HepG2 (cell line): Measurements from ENCODE around the gene PSMB11. TPM values are rescaled to one million over a fixed set of nuclear protein-coding genes. Genes with fewer than 3 reads are reported as not detected.

Experiments used
- ARID2 ChIP-seq: sonication (generic); formaldehyde crosslinking; IDR thresholded peaks from 2 replicates; pipeline ENCODE4 v1.8.1; 2022; ENCODE audit warnings: mild to moderate bottlenecking, missing genetic modification reagents, borderline replicate concordance
- BHLHE40 ChIP-seq: IDR thresholded peaks from 2 replicates; pipeline ENCODE4 v1.6.1; 2011; ENCODE audit warnings: low read length, improper control_type of control experiment
- DNMT1 ChIP-seq: sonication (generic); formaldehyde crosslinking; IDR thresholded peaks from 2 replicates; pipeline ENCODE4 v1.5.1; 2020; ENCODE audit warnings: mild to moderate bottlenecking, missing genetic modification reagents
- FOXJ3 ChIP-seq: sonication (generic); formaldehyde crosslinking; IDR thresholded peaks from 2 replicates; pipeline ENCODE4 v1.4.0; 2020; ENCODE audit warnings: missing genetic modification reagents, mild to moderate bottlenecking, borderline replicate concordance
- FOXK1 ChIP-seq: sonication (generic); formaldehyde crosslinking; IDR thresholded peaks from 2 replicates; pipeline ENCODE4 v1.4.0; 2020; ENCODE audit warnings: low read depth, missing genetic modification reagents, borderline replicate concordance
- KAT7 ChIP-seq: IDR thresholded peaks from 2 replicates; pipeline ENCODE4 v1.6.1; 2018; ENCODE audit warnings: borderline replicate concordance, missing compliant biosample characterization
- NR3C1 ChIP-seq: sonication (generic); formaldehyde crosslinking; IDR thresholded peaks from 2 replicates; pipeline ENCODE4 v1.4.0; 2020; ENCODE audit warnings: missing genetic modification reagents
- REL ChIP-seq: sonication (generic); formaldehyde crosslinking; conservative IDR thresholded peaks from 2 replicates; pipeline ENCODE4 v1.8.0; 2022; ENCODE audit warnings: mild to moderate bottlenecking, missing genetic modification reagents, moderate library complexity
- U2AF2 ChIP-seq: fragments of 200-400 bp; formaldehyde crosslinking; IDR thresholded peaks from 2 replicates; pipeline ENCODE4 v1.6.1; 2017; ENCODE audit warnings: low read depth, mild to moderate bottlenecking, low read length
- XRCC5 ChIP-seq: fragments of 200-400 bp; formaldehyde crosslinking; optimal IDR thresholded peaks from 2 replicates; pipeline ENCODE3; 2017; ENCODE audit warnings: mild to moderate bottlenecking, low read length
- ZIK1 ChIP-seq: sonication (generic); formaldehyde crosslinking; IDR thresholded peaks from 2 replicates; pipeline ENCODE4 v1.5.0; 2020; ENCODE audit warnings: mild to moderate bottlenecking, low read depth, missing genetic modification reagents, borderline replicate concordance
- ZNF274 ChIP-seq: sonication (generic); formaldehyde crosslinking; IDR thresholded peaks from 2 replicates; pipeline ENCODE4 v1.5.1; 2020; ENCODE audit warnings: mild to moderate bottlenecking, missing genetic modification reagents
- ZNF335 ChIP-seq: sonication (generic); formaldehyde crosslinking; IDR thresholded peaks from 2 replicates; pipeline ENCODE4 v1.4.0; 2020; ENCODE audit warnings: missing genetic modification reagents
- ZNF484 ChIP-seq: sonication (generic); formaldehyde crosslinking; IDR thresholded peaks from 2 replicates; pipeline ENCODE4 v1.5.1; 2020; ENCODE audit warnings: mild to moderate bottlenecking, low read depth, missing genetic modification reagents, borderline replicate concordance
- ZNF678 ChIP-seq: sonication (generic); formaldehyde crosslinking; IDR thresholded peaks from 2 replicates; pipeline ENCODE4 v1.4.0; 2020; ENCODE audit warnings: mild to moderate bottlenecking, missing genetic modification reagents
- ZNF773 ChIP-seq: sonication (generic); formaldehyde crosslinking; IDR thresholded peaks from 2 replicates; pipeline ENCODE4 v1.4.0; 2020; ENCODE audit warnings: missing genetic modification reagents, borderline replicate concordance
- polyA plus RNA-seq, 8 experiments: library from polyadenylated mRNA; depleted of rRNA in 3 of 8; stranded (reverse) in 7 of 8; unstranded in 1 of 8; fragments of >200 nt; fragmentation: Illumina TruSeq in 4 of 8; extraction: Trizol in 4 of 8; gene quantifications; 2 replicates each; pipeline versions ENCODE4 v1.2.1 to v1.2.3, GENCODE V29; 2011 to 2016; ENCODE audit warnings: low read depth in 4 of 8, missing spikeins in 1 of 8, mixed read lengths in 1 of 8; ENCODE audit not compliant: insufficient read depth in 1 of 8
- total RNA-seq, 5 experiments: library from RNA; depleted of rRNA; stranded (reverse); fragments of >200 nt; fragmentation: Illumina TruSeq; extraction: Trizol; gene quantifications; 2 replicates each; pipeline ENCODE4 v1.2.3, GENCODE V29; 2016; ENCODE audit warnings: low read depth in 1 of 5
- TF ChIP-seq, protein P1 (sequence below): sonication (generic); formaldehyde crosslinking; IDR thresholded peaks from 2 replicates; pipeline ENCODE4 v1.4.0; 2020; ENCODE audit warnings: missing genetic modification reagents, borderline replicate concordance
- TF ChIP-seq, protein P2 (sequence below): sonication (generic); formaldehyde crosslinking; IDR thresholded peaks from 2 replicates; pipeline ENCODE4 v1.5.1; 2020; ENCODE audit warnings: mild to moderate bottlenecking, missing genetic modification reagents, moderate library complexity
- TF ChIP-seq, protein P3 (sequence below): IDR thresholded peaks from 2 replicates; pipeline ENCODE4 v1.6.1; 2012; ENCODE audit warnings: low read depth, low read length, improper control_type of control experiment
- TF ChIP-seq, protein P4 (sequence below): sonication (generic); formaldehyde crosslinking; IDR thresholded peaks from 2 replicates; pipeline ENCODE4 v1.4.0; 2020; ENCODE audit warnings: missing genetic modification reagents
- TF ChIP-seq, protein P5 (sequence below): sonication (generic); formaldehyde crosslinking; IDR thresholded peaks from 2 replicates; pipeline ENCODE4 v1.4.0; 2020; ENCODE audit warnings: missing genetic modification reagents, borderline replicate concordance

The PSMB11 gene
- total and polyA plus RNA-seq, 2 of the 13 experiments (the other 11 are each of a cell fraction or from before 2014, with no cell fraction given), result not detected

DNA sequence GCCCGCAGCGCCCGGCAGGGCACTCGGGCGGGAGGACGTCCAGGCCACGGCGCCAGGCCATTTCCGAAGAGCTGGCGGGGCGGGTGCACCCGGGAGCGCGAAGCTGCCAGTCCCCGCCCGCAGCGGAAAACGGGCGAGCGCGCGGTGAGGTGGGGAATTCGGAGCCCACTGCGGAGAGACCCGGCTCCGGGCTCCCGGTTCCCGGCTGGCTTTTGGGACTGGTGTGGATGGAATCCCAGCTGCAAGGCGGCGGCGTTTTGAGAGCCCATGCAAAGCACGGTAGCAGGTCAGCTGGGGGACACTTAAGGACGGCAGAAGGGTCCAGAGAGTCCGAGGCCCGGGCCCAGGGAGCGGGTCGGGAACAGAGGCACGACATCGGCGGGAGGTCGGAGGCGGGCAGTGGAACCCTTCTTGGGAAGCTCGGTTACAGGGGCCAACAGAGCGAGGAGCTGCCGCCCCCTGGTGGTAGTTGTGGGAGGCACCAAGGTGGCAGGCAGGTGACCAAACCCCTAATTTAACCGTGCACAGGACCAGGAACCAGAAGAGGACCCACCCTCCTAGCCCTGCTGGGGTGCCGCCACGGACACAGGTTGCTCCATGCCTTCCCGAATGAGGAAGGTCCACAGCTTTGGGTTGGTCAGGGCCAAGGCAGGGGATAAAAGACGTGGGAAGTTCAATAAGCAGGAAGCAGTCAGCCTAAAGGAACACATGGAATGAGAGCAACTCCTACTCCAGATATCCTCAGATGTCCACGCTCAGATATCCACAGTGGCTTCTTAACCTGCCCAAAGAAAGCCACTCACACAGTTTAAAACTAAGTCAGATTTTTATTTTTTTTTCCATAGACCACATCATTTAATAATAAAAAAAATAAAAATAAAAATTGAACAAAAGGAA lies 16.0 kb downstream of the PSMB11 start (continued):
- TF ChIP-seq, protein P1, sequence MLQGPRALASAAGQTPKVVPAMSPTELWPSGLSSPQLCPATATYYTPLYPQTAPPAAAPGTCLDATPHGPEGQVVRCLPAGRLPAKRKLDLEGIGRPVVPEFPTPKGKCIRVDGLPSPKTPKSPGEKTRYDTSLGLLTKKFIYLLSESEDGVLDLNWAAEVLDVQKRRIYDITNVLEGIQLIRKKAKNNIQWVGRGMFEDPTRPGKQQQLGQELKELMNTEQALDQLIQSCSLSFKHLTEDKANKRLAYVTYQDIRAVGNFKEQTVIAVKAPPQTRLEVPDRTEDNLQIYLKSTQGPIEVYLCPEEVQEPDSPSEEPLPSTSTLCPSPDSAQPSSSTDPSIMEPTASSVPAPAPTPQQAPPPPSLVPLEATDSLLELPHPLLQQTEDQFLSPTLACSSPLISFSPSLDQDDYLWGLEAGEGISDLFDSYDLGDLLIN (CRISPR knock-in tag), result 0 out of 2 replicates have a peak, but pooled peaks have one; percentile 23
- TF ChIP-seq ZNF773 (0 out of 2 replicates have a peak, but pooled peaks have one; percentile 9), FOXJ3 (CRISPR knock-in tag) (no peak; the same call in 1 of the 2 replicates), BHLHE40 (peak; percentile 82), NR3C1 (CRISPR knock-in tag) (no peak), ARID2 (peak; percentile 92), ZIK1 (CRISPR knock-in tag) (0 out of 2 replicates have a peak, but pooled peaks have one; percentile 50), U2AF2 (no peak), ZNF678 (CRISPR knock-in tag) (no peak; the same call in none of the 2 replicates), XRCC5 (peak; percentile 100), ZNF274 (CRISPR knock-in tag) (peak; percentile 84; the same call in 1 of the 2 replicates), KAT7 (peak; percentile 90), REL (CRISPR knock-in tag) (peak; percentile 93; the same call in 1 of the 2 replicates), ZNF484 (CRISPR knock-in tag) (no peak), ZNF335 (CRISPR knock-in tag) (peak; percentile 82; the same call in 1 of the 2 replicates), FOXK1 (CRISPR knock-in tag) (peak; percentile 60; the same call in 1 of the 2 replicates), DNMT1 (peak; percentile 92)
- TF ChIP-seq, protein P2, sequence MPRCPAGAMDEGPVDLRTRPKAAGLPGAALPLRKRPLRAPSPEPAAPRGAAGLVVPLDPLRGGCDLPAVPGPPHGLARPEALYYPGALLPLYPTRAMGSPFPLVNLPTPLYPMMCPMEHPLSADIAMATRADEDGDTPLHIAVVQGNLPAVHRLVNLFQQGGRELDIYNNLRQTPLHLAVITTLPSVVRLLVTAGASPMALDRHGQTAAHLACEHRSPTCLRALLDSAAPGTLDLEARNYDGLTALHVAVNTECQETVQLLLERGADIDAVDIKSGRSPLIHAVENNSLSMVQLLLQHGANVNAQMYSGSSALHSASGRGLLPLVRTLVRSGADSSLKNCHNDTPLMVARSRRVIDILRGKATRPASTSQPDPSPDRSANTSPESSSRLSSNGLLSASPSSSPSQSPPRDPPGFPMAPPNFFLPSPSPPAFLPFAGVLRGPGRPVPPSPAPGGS (CRISPR knock-in tag), result peak; percentile 95
- TF ChIP-seq, protein P3, sequence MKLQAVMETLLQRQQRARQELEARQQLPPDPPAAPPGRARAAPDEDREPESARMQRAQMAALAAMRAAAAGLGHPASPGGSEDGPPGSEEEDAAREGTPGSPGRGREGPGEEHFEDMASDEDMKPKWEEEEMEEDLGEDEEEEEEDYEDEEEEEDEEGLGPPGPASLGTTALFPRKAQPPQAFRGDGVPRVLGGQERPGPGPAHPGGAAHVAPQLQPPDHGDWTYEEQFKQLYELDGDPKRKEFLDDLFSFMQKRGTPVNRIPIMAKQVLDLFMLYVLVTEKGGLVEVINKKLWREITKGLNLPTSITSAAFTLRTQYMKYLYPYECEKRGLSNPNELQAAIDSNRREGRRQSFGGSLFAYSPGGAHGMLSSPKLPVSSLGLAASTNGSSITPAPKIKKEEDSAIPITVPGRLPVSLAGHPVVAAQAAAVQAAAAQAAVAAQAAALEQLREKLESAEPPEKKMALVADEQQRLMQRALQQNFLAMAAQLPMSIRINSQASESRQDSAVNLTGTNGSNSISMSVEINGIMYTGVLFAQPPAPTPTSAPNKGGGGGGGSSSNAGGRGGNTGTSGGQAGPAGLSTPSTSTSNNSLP, result no peak
- TF ChIP-seq, protein P4, sequence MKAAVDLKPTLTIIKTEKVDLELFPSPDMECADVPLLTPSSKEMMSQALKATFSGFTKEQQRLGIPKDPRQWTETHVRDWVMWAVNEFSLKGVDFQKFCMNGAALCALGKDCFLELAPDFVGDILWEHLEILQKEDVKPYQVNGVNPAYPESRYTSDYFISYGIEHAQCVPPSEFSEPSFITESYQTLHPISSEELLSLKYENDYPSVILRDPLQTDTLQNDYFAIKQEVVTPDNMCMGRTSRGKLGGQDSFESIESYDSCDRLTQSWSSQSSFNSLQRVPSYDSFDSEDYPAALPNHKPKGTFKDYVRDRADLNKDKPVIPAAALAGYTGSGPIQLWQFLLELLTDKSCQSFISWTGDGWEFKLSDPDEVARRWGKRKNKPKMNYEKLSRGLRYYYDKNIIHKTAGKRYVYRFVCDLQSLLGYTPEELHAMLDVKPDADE (CRISPR knock-in tag), result no peak
- TF ChIP-seq, protein P5, sequence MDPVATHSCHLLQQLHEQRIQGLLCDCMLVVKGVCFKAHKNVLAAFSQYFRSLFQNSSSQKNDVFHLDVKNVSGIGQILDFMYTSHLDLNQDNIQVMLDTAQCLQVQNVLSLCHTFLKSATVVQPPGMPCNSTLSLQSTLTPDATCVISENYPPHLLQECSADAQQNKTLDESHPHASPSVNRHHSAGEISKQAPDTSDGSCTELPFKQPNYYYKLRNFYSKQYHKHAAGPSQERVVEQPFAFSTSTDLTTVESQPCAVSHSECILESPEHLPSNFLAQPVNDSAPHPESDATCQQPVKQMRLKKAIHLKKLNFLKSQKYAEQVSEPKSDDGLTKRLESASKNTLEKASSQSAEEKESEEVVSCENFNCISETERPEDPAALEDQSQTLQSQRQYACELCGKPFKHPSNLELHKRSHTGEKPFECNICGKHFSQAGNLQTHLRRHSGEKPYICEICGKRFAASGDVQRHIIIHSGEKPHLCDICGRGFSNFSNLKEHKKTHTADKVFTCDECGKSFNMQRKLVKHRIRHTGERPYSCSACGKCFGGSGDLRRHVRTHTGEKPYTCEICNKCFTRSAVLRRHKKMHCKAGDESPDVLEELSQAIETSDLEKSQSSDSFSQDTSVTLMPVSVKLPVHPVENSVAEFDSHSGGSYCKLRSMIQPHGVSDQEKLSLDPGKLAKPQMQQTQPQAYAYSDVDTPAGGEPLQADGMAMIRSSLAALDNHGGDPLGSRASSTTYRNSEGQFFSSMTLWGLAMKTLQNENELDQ, result no peak
